AG09309 (cell line): Measurements from ENCODE around the gene GALNT8.

Experiments
- DNase-seq: peaks from one replicate; pipeline ENCODE4 v3.0.0-alpha.2; 2010; ENCODE audit warnings: low read depth
- H3K4me3 ChIP-seq: 2 replicates; pipeline ENCODE4 v1.5.1; 2011; ENCODE audit warnings: mild to moderate bottlenecking, low read depth, low read length, moderate library complexity; ENCODE audit not compliant: control insufficient read depth
- TF ChIP-seq, protein P1 (sequence below): IDR thresholded peaks from 2 replicates; pipeline ENCODE4 v1.5.1; 2011; ENCODE audit warnings: mild to moderate bottlenecking, low read depth, low read length, inconsistent platforms; ENCODE audit not compliant: insufficient read depth, control insufficient read depth; ENCODE audit errors: missing control alignments

Gene GALNT8

GRCh38 chr12:4820971-4821370 is 100.8 kb downstream of the GALNT8 start:
- DNase-seq = no peak
- no peak overlapping the region for H3K4me3 ChIP-seq
- TF ChIP-seq, protein P1, sequence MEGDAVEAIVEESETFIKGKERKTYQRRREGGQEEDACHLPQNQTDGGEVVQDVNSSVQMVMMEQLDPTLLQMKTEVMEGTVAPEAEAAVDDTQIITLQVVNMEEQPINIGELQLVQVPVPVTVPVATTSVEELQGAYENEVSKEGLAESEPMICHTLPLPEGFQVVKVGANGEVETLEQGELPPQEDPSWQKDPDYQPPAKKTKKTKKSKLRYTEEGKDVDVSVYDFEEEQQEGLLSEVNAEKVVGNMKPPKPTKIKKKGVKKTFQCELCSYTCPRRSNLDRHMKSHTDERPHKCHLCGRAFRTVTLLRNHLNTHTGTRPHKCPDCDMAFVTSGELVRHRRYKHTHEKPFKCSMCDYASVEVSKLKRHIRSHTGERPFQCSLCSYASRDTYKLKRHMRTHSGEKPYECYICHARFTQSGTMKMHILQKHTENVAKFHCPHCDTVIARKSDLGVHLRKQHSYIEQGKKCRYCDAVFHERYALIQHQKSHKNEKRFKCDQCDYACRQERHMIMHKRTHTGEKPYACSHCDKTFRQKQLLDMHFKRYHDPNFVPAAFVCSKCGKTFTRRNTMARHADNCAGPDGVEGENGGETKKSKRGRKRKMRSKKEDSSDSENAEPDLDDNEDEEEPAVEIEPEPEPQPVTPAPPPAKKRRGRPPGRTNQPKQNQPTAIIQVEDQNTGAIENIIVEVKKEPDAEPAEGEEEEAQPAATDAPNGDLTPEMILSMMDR = no peak
